GM18867 (cell line): ENCODE results near the gene AEBP2.

ENCODE experiments used
- ATAC-seq: cut with Tn5 transposase; IDR thresholded peaks from one replicate; pipeline ENCODE4 v1.9.1; 2021; ENCODE audit warnings: mild to moderate bottlenecking, moderate library complexity; ENCODE audit not compliant: unreplicated experiment

AEBP2 gene

GRCh38 chr12:19548834-19549233 is 109.5 kb downstream of the AEBP2 start:
- no peak for ATAC-seq

DNA sequence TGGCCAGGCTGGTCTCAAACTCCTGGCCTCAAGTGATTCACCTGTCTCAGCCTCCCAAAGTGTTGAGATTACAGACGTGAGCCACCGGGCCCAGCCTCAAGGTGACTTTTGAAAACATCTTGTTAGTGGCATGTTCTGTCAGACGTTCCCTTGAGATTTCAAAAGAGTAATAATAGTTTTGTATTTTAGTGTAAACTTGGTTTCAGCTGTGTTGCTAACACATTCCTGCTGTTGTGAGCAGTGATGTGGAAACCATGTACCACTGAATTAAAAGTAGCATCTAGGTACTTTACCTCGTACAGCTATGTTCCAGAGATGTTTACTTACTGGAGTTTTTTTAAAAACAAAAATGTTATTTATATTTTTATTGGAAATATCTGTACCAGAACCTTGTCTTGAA is 111.3 kb downstream of the AEBP2 start:
- ATAC-seq, result no peak

GRCh38 chr12:19552441-19553097 is 113.3 kb downstream of the AEBP2 start:
- ATAC-seq, result peak; percentile 88

GRCh38 chr12:19553175-19553574 is 113.9 kb downstream of the AEBP2 start:
- ATAC-seq, result no peak

GRCh38 chr12:19561411-19561961 is 122.2 kb downstream of the AEBP2 start:
- ATAC-seq, result no peak
